CD14-positive monocyte (primary cell): Measurements from ENCODE around the gene ITGA2. TPM values are rescaled to one million over a fixed set of nuclear protein-coding genes. Genes with fewer than 3 reads are reported as not detected.

Experiments
- DNase-seq, 3 donors: peaks; one replicate each; pipeline ENCODE4 v3.0.0-alpha.2; 2011 to 2022
- H2AFZ ChIP-seq: 2 replicates; pipeline ENCODE4 v1.6.0; 2012; ENCODE audit warnings: mild to moderate bottlenecking, low read depth, low read length, inconsistent platforms; ENCODE audit not compliant: insufficient read depth, poor library complexity, severe bottlenecking
- H3K27ac ChIP-seq, 2 donors: 1 replicate in 1 of 2; 2 replicates in 1 of 2; pipeline ENCODE4 v1.5.1; 2012 to 2013; ENCODE audit warnings: low read length in 2 of 2, control low read depth in 1 of 2, inconsistent platforms in 1 of 2, low read depth in 1 of 2, mild to moderate bottlenecking in 1 of 2
- H3K27me3 ChIP-seq, 2 donors: one replicate each; pipeline versions ENCODE4 v1.6.0 to v1.6.1; 2011 to 2013; ENCODE audit warnings: low read length in 2 of 2; ENCODE audit not compliant: control insufficient read depth in 2 of 2, insufficient read depth in 2 of 2
- H3K36me3 ChIP-seq, 2 donors: replicated peaks in 1 of 2; 1 replicate in 1 of 2; 2 replicates in 1 of 2; pipeline versions ENCODE4 v1.5.1 to v1.6.1; 2012 to 2013; ENCODE audit warnings: low read length in 2 of 2, control low read depth in 1 of 2, inconsistent platforms in 1 of 2, mild to moderate bottlenecking in 1 of 2; ENCODE audit not compliant: insufficient read depth in 2 of 2, control insufficient read depth in 1 of 2
- H3K4me1 ChIP-seq, 2 donors: 1 replicate in 1 of 2; 2 replicates in 1 of 2; pipeline versions ENCODE4 v1.5.1 to v1.6.1; 2012 to 2013; ENCODE audit warnings: low read length in 2 of 2, control low read depth in 1 of 2, inconsistent platforms in 1 of 2, mild to moderate bottlenecking in 1 of 2, moderate library complexity in 1 of 2; ENCODE audit not compliant: insufficient read depth in 2 of 2, control insufficient read depth in 1 of 2
- H3K4me2 ChIP-seq: replicated peaks from 2 replicates; pipeline ENCODE3; 2012; ENCODE audit warnings: low read length, moderate library complexity, mild to moderate bottlenecking; ENCODE audit not compliant: poor library complexity, severe bottlenecking; ENCODE audit errors: extremely low read depth
- H3K4me3 ChIP-seq, 3 experiments: fragments of 200-600 bp in 1 of 3; sonication (generic) in 1 of 3; replicated peaks in 1 of 3; 1 replicate in 2 of 3; 2 replicates in 1 of 3; pipeline ENCODE4 v1.5.1; 2011 to 2013; ENCODE audit warnings: low read length in 3 of 3, mild to moderate bottlenecking in 3 of 3, control low read depth in 2 of 3, low read depth in 2 of 3, inconsistent platforms in 1 of 3, moderate library complexity in 1 of 3
- H3K79me2 ChIP-seq: 2 replicates; pipeline ENCODE4 v1.6.0; 2012; ENCODE audit warnings: mild to moderate bottlenecking, control low read depth, inconsistent platforms, low read length, moderate library complexity; ENCODE audit not compliant: insufficient read depth
- H3K9ac ChIP-seq: 2 replicates; pipeline ENCODE4 v1.6.0; 2017; ENCODE audit warnings: low read length, mild to moderate bottlenecking; ENCODE audit not compliant: insufficient read depth, poor library complexity, severe bottlenecking
- H3K9me3 ChIP-seq, 2 donors: replicated peaks in 1 of 2; 1 replicate in 1 of 2; 2 replicates in 1 of 2; pipeline versions ENCODE4 v1.5.1 to v1.6.1; 2012 to 2013; ENCODE audit warnings: low read length in 2 of 2, control low read depth in 1 of 2; ENCODE audit not compliant: control insufficient read depth in 1 of 2, insufficient read depth in 1 of 2
- H4K20me1 ChIP-seq: 2 replicates; pipeline ENCODE4 v1.6.0; 2012; ENCODE audit warnings: mild to moderate bottlenecking, low read length, control low read depth, moderate library complexity; ENCODE audit not compliant: insufficient read depth
- H3K27ac Mint-ChIP-seq, 7 donors: one replicate each; pipeline ENCODE4 v1.8.0; 2020; ENCODE audit warnings: mild to moderate bottlenecking in 7 of 7, mixed read lengths in 7 of 7, moderate library complexity in 6 of 7, inconsistent platforms in 2 of 7
- H3K27me3 Mint-ChIP-seq, 3 donors: one replicate each; pipeline ENCODE4 v1.8.0; 2021 to 2022; ENCODE audit warnings: low read depth in 3 of 3, mild to moderate bottlenecking in 3 of 3, mixed read lengths in 3 of 3, moderate library complexity in 3 of 3, inconsistent platforms in 1 of 3
- H3K36me3 Mint-ChIP-seq, 2 donors: one replicate each; pipeline ENCODE4 v1.8.0; 2020; ENCODE audit warnings: mixed read lengths in 2 of 2, inconsistent platforms in 1 of 2, mild to moderate bottlenecking in 1 of 2
- H3K4me1 Mint-ChIP-seq: one replicate; pipeline ENCODE4 v1.8.0; 2020; ENCODE audit warnings: mild to moderate bottlenecking, mixed read lengths
- H3K4me3 Mint-ChIP-seq, 2 donors: one replicate each; pipeline ENCODE4 v1.8.0; 2020; ENCODE audit warnings: mild to moderate bottlenecking in 2 of 2, mixed read lengths in 2 of 2, moderate library complexity in 1 of 2
- H3K9me3 Mint-ChIP-seq, 7 donors: one replicate each; pipeline ENCODE4 v1.8.0; 2020 to 2022; ENCODE audit warnings: mixed read lengths in 7 of 7, mild to moderate bottlenecking in 6 of 7, moderate library complexity in 6 of 7, inconsistent platforms in 2 of 7
- CTCF ChIP-seq: fragments of 200-600 bp; IDR thresholded peaks from one replicate; pipeline ENCODE4 v1.8.0; 2022; ENCODE audit warnings: antibody characterized with exemption, mild to moderate bottlenecking
- WGBS: methylation state at CpG from one replicate; pipeline ENCODE4 v1.1.5; 2013; ENCODE audit warnings: missing lambda C conversion rate; ENCODE audit not compliant: insufficient coverage; 5-methylcytosine and 5-hydroxymethylcytosine counted together
- intact Hi-C, 2 donors: fragments of 100-400 bp; cut with micrococcal nuclease; formaldehyde crosslinking; loops; one replicate each; pipeline versions ENCODE4 v1.15.0 to v1.15.1; 2023
- polyA plus RNA-seq, 3 donors: library from polyadenylated mRNA; depleted of rRNA in 1 of 3; unstranded in 2 of 3; stranded (reverse) in 1 of 3; fragments of 300-500 nt in 2 of 3; fragments of >200 nt in 1 of 3; fragmentation: Illumina TruSeq in 2 of 3; gene quantifications; 1 replicate in 2 of 3; 2 replicates in 1 of 3; pipeline ENCODE4 v1.2.3, GENCODE V29; 2012 to 2021

The ITGA2 gene
- polyA plus RNA-seq, 3 donors = not detected

GRCh38 chr5:53063176-53063575 lies 74.0 kb downstream of the ITGA2 start:
- no peaks in the 10 kb centered on the region for H3K4me1 ChIP-seq
- Mint-ChIP-seq H3K36me3 (no peaks in the 10 kb centered on the region), H3K27ac (no peak overlapping the region), H3K4me1 (no peaks in the 10 kb centered on the region), H3K27me3 (peaks cover 0 to 1% (median 0%) of the 10 kb centered on the region in 3 donors), H3K4me3 (no peak overlapping the region), H3K9me3 (no peaks in the 10 kb centered on the region)
- WGBS = no CpG with 5 or more reads among the region's 2 CpGs
- intact Hi-C loops = no loop called here
- H3K4me2 ChIP-seq = no peak overlapping the region
- no peak for DNase-seq
- no peak overlapping the region for H2AFZ ChIP-seq
- H3K4me3 ChIP-seq = no peak overlapping the region
- no peaks in the 10 kb centered on the region for H3K79me2 ChIP-seq
- H3K27ac ChIP-seq = no peak overlapping the region
- TF ChIP-seq CTCF = no peak
- no peak overlapping the region for H3K9ac ChIP-seq
- H4K20me1 ChIP-seq = no peaks in the 10 kb centered on the region
- no peaks in the 10 kb centered on the region for H3K9me3 ChIP-seq
- no peaks in the 10 kb centered on the region for H3K27me3 ChIP-seq
- no peaks in the 10 kb centered on the region for H3K36me3 ChIP-seq

- H3K4me3 ChIP-seq = no peak overlapping the region
- no peak overlapping the region for H3K9ac ChIP-seq
- Mint-ChIP-seq H3K27ac (no peak overlapping the region), H3K4me3 (no peak overlapping the region), H3K36me3 (no peaks in the 10 kb centered on the region), H3K9me3 (no peaks in the 10 kb centered on the region), H3K27me3 (no peaks in the 10 kb centered on the region), H3K4me1 (no peaks in the 10 kb centered on the region)
- intact Hi-C loops = no loop called here
- no peak for DNase-seq
- H4K20me1 ChIP-seq = no peaks in the 10 kb centered on the region
- no peaks in the 10 kb centered on the region for H3K27me3 ChIP-seq
- TF ChIP-seq CTCF = no peak
- no peak overlapping the region for H3K4me2 ChIP-seq
- no peaks in the 10 kb centered on the region for H3K36me3 ChIP-seq
- no peaks in the 10 kb centered on the region for H3K79me2 ChIP-seq
- no peaks in the 10 kb centered on the region for H3K9me3 ChIP-seq
- no peaks in the 10 kb centered on the region for H3K4me1 ChIP-seq
- no CpG with 5 or more reads among the region's 3 CpGs for WGBS
- no peak overlapping the region for H3K27ac ChIP-seq
- H2AFZ ChIP-seq = no peak overlapping the region
Observed at GRCh38 chr5:53063791-53064190, 74.6 kb downstream of the ITGA2 start.
